KOPT-K1 (cell line): Measurements from ENCODE around the gene TMCO4.

Experiments used
- H3K27ac ChIP-seq: fragments of 200-600 bp; sonication (generic); 2 replicates; pipeline ENCODE4 v1.5.1; 2016; ENCODE audit warnings: antibody characterized with exemption, mild to moderate bottlenecking, low read depth, low read length; ENCODE audit not compliant: poor library complexity, severe bottlenecking
- H3K36me3 ChIP-seq: fragments of 200-600 bp; sonication (generic); 2 replicates; pipeline ENCODE4 v1.5.1; 2017; ENCODE audit warnings: antibody characterized with exemption, mild to moderate bottlenecking, low read length, moderate library complexity; ENCODE audit not compliant: insufficient read depth
- H3K9me3 ChIP-seq: fragments of 200-600 bp; sonication (generic); 2 replicates; pipeline ENCODE4 v1.5.1; 2017; ENCODE audit warnings: antibody characterized with exemption, low read length, mild to moderate bottlenecking; ENCODE audit not compliant: insufficient read depth, poor library complexity, severe bottlenecking

Gene TMCO4

DNA sequence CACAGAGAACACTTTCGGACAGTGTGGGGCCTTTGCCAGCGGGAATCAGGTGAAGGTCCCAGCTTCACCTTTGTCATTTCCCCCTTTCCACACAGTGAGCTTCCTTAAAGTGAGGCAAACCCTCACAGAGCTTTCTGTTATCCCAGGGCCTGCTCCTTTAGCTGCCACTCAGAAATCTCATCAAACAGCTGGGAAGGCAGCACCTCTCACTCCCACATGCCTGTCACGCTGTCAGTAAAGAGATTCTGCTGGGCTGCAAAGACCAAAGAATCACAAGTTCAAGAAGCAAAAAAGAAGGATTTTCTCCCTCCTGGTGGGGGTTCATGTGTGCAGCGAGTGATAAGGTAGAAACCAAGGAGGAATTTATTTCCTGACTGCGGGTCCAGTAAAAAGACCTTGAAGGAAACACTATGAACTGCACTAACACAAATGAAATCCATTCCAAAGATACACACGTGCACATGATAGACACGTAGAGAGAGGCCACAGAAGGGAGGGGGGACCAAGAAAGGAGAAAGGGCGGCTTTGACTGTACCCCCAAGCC lies 91.1 kb downstream of the TMCO4 start:
- Histone ChIP-seq H3K9me3 (no peaks in the 10 kb centered on the region), H3K27ac (no peak overlapping the region), H3K36me3 (no peaks in the 10 kb centered on the region)

DNA sequence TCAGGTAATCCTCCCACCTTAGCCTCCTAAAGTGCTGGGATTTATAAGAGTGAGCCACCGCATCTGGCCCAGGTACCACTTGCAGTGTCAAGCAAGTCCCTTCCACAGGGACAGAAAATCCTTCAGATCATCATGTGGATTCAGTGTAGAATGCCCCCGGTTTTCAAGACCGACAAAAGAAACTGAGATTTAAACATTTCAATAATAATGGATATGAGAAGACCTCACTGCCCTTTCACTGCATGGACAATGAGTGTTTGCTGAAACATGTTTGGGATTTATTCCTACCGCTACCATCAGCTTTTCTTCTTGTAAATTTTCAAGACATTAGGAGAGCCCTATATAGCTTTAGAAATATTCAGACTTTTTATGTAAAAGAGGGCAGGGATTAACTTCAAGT lies 93.6 kb downstream of the TMCO4 start:
- Histone ChIP-seq H3K36me3 (no peaks in the 10 kb centered on the region), H3K9me3 (no peaks in the 10 kb centered on the region), H3K27ac (no peak overlapping the region)

DNA sequence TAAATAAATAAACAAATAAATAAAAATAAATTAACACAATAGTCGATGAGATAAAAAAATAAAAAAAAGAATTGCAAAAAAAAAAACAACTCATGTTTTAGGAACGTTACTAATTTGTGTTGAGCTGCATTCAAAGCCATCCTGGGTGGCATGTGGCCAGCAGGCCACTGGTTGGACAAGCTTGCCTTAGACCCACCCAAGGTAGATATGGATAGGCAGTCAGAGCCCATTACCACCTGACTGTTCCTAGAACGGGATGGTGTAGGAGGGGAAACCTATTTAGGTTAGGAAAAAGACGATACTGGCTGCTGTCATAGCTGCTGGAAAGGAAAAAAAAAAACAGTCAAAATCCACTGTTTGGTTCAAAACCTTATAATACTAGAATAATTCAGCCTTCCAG lies 94.3 kb downstream of the TMCO4 start:
- Histone ChIP-seq H3K9me3 (no peaks in the 10 kb centered on the region), H3K36me3 (no peaks in the 10 kb centered on the region), H3K27ac (no peak overlapping the region)

DNA sequence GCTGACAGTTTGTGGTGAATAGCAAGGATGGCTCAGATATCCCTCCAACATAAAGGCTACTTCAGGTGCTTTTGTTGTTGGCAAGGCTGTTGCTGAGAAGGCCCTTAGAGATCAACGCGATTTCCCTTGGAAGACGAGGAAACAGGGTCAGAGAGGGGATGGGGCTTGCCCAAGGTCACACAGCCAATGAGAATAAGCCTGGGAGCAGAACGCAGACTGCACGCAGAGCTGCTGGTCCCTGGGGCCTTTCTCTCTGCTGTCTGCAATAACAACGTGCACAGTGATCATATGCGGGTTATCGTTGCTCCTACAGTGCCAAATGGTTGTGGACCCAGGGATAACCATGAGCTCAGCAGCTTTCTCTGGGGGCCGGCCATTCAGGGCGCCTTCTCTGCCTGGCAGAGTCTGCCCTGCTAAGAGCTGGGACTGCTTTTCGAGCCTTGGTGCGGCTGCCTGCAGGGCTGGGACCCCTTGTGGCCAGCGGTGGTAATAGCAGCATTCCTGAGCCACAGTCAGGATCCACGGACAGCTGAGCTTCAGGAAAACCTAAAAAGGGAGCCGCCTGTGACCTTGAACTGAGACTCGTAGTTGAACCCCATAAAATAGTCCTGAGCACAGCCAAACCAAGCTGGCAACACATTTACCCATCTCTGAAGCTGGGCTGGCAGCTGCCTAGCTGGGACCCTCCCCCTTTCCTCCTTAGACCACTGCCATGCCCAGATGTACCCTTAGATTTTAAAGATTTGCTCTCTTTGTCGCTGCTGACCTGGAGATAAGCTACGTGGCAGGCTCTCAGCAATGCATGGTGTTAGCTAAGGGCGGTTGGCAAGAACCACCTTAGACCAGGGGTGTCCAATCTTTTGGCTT lies 95.2 kb downstream of the TMCO4 start:
- H3K36me3 ChIP-seq, result no peaks in the 10 kb centered on the region
- H3K9me3 ChIP-seq, result no peaks in the 10 kb centered on the region

DNA sequence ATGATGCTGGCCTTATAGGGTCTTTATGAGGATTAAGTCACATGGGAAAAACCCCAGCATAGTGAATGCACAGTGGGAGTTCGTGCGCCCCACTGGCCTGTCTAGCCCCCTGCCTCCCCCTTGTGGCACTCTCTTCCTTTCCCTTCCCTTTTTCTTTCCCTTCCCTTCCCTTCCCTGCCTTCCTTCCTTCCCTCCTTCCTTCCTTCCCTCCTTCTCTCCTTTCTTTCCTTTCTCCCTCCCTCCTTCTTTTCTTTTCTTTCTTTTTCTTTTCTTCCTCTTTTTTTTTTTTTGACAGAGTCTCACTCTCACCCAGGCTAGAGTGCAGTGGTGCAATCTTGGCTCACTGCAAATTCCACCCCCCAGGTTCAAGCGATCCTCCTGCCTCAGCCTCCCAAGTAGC lies 96.4 kb downstream of the TMCO4 start:
- Histone ChIP-seq H3K9me3 (no peaks in the 10 kb centered on the region), H3K27ac (no peak overlapping the region), H3K36me3 (no peaks in the 10 kb centered on the region)

More for the DNA sequence above, 95.2 kb downstream of the TMCO4 start:
- H3K27ac ChIP-seq, result no peak overlapping the region

DNA sequence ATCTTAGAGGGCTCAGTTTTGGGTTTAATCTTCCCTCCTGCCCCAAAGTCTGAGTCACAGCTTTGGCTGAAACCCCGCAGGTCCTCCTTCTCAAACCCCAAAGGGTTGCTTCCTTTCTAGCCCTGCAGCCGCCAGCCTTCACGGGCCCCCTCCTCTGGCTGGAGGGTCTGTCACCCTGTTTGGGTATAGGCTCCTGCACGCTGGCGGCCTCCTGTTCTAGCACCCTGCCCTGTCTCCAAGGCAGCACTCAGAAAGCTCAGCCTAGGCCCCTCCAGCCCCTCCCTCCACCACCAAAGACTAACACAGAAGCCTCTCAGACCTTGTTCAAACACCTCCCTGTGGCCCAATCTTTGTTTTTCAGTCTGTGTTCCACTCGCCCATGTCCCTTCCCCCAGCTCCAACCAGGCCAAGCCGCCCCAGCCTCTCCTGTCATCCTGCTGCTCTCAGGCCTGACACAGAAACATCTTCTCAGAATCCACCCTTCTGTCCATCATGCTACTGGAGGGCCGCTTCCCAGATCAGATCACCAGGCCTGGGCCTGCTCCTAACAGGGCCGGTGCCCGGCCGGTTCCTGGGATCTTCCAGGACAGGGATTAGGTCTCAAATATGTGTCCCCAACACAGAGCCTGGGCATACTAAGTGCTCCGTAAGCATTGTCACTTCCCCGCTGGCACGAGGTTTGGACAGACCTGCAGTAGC lies 99.5 kb downstream of the TMCO4 start:
- Histone ChIP-seq H3K9me3 (no peaks in the 10 kb centered on the region), H3K36me3 (no peaks in the 10 kb centered on the region), H3K27ac (no peak overlapping the region)

DNA sequence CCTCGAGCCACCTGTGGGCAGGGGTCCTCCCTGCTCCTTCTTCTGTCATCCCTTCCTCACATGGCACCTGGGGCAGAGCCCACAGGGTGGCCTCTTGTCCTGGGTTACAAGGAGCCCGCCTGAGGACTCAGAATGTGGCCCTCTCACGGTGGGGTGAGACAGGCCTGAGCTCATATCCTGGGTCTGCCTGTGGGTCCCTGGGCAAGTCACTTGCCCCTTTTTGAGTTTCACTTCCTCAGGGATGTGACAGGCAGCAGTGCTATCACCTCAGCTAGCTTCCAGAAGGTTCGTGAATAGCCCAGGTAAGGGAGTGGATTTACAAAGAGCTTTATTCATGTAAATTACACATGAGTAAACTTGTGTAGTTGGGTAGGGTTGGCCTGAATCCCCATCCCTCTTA lies 101.5 kb downstream of the TMCO4 start:
- no peaks in the 10 kb centered on the region for H3K36me3 ChIP-seq
- H3K9me3 ChIP-seq, result no peaks in the 10 kb centered on the region
- H3K27ac ChIP-seq, result no peak overlapping the region

DNA sequence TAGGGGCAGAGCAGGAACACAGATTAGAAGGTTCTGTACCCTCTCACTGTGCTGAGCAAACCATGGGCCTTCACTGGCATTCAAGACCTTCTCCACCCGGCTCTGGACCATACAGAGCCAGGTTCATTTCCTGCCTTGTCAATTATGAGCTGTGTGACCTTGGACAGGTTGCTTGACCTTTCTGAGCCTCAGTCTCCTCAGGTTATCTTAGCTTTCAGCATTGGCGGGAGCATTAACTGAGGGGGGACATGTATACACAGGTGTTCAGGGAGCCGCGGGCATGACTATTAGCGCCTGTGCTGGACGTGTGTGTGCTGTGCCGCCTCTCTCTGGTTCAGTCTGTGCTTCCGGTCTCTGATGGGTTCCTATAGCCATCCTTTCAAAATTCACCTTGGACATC lies 102.9 kb downstream of the TMCO4 start:
- no peak overlapping the region for H3K27ac ChIP-seq
- no peaks in the 10 kb centered on the region for H3K36me3 ChIP-seq
- no peaks in the 10 kb centered on the region for H3K9me3 ChIP-seq

DNA sequence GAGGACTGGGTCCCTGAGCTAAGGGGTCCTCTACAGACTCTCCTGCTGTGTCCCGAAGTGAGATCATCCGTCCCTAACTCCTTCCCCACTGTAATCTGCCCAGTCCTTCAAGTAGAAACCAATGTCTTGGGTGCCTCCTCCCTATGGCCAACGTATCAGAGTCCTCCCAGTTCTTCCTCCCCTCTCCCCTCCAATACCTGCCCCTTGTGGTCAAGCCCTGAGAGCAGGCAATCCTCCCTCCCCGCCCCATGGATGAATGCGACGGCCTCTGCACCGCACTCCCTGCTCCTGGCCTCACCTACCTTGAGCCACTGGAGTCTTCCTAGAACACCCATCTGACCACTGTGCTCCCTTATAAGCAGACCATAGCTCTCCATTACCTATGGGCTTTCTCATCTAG lies 103.9 kb downstream of the TMCO4 start:
- Histone ChIP-seq H3K36me3 (no peaks in the 10 kb centered on the region), H3K27ac (no peak overlapping the region)

DNA sequence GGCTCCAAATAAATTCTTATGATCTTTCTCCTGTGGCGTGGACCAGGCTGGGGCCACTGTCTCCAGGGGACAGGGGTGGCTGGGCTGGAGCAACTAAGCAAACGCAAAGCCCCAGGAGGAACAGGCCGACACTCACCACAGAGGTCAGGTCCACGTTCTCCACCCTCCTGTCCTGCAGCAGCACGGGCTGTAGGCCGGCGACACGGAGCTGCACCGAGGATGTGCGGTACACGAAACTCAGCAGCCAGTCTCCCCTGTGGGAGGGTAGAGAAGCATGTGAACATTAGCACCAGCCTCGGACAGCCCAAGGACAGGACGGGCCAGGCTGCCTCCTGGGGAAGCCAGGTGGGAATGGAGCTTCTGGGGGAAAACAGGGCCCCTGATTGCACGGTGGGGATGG lies 105.4 kb downstream of the TMCO4 start:
- Histone ChIP-seq H3K9me3 (peaks cover 15% of the 10 kb centered on the region), H3K27ac (no peak overlapping the region), H3K36me3 (no peaks in the 10 kb centered on the region)

More for the DNA sequence above, 103.9 kb downstream of the TMCO4 start:
- no peaks in the 10 kb centered on the region for H3K9me3 ChIP-seq

DNA sequence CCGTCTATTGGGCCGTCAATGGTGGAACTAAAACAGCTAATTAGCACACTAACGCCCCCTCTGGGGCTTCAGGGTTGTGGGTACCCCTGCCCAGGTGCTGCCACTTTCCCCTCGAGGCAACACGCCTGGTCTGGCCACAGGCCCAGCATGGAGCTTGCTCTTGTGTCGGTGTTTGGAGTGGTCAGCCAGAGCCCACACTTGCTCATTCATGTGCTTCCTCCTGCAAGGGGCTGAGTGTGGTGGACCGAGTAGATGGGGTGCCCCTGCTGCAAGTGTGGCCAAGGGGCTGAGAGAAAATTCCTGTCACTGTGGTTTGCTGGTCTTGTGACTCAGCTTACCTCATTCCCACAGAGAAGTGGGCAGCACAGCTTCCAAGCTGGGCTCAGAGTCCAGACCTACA lies 109.4 kb downstream of the TMCO4 start:
- Histone ChIP-seq H3K27ac (no peak overlapping the region), H3K36me3 (no peaks in the 10 kb centered on the region)

DNA sequence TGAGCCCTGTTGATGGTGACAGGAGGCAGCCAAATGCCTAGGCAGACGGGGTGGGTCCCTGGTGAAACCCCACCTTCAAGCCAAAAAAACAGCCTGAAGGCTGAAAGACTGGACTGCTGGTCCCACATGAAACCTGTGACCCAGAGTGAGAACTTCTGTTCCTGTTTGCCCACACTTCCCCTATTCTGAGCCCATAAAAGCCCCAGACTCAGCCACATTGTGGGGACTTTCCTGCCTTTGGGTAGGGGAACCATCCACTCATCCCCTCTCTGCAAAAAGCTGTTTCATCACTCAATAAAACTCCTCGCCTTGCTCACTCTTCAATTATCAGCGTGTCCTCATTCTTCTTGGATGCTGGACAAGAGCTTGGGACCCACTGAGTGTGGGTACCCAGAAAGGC lies 109.9 kb downstream of the TMCO4 start:
- H3K9me3 ChIP-seq, result peaks cover 31% of the 10 kb centered on the region
- no peak overlapping the region for H3K27ac ChIP-seq
- no peaks in the 10 kb centered on the region for H3K36me3 ChIP-seq

More for the DNA sequence above, 109.4 kb downstream of the TMCO4 start:
- peaks cover 31% of the 10 kb centered on the region for H3K9me3 ChIP-seq

DNA sequence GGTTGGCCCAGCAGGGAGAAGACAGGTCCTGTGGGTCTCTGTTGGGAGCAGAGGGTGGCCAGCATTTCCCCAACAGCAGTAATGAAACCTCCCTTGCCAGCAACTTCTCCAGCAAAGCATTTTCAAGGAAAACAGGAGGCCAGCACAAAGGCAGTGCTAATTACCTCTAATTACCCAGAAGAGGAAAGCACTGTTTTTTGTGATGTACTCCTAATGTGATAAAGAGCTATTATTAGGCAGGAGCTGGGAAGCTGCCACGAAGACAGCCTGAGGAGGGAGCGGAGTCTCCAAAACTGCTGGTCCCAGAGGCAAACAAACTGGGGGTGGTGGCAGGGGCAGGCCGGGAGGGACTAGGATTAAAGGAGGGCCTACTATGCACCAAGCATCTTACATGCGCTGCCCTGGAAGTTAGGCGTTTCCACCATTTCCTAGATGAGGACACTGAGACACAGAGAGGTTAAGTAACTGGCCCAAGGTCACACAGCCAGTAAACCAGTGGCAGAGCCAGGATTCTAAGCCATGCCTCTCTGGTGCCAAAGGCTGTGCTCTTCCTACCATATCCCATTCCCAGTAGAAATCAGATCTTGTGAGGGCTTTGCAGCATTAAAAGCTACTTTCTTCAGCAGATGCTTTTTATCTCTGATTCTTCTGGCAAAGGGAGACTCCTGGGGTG lies 110.5 kb downstream of the TMCO4 start:
- Histone ChIP-seq H3K9me3 (peaks cover 31% of the 10 kb centered on the region), H3K27ac (no peak overlapping the region), H3K36me3 (no peaks in the 10 kb centered on the region)

DNA sequence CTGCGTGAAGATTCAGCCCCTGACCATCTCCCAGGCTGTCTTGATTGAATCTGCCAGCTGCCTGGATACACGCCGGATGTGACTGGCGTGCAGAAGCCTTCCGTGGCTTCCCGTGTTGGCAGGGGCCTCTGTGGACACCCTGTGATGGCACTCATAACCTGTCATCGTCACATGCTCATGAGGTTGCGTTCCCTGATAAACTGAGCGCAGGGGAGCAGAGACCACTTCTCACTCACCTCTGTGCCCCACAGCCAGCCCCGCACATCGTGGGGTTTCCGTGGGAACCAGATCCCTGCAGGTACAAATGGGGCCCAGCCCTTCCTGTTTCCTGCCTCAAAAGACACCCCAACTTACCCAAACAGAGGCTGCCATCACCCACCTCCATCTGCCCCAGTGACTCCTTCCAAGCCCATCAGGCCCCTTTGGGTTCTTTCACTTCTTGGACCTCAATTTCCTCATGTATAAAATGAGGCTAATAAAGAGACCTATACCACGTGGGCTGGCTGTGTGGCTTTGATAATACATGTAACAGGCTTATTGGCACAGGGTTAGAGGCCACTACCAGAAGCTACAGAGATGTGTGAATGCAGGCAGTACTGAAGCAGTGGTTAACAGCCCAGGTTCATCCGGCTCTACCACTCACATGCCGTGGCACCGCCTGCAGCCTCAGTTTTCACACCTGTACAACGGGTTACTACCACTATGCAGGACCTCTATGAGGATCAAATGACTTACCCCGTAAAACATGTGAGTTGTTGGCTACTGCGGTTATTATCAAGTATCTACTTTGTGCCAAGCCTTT lies 111.5 kb downstream of the TMCO4 start:
- Histone ChIP-seq H3K9me3 (peaks cover 31% of the 10 kb centered on the region), H3K27ac (no peak overlapping the region), H3K36me3 (no peaks in the 10 kb centered on the region)
